GM12865 (cell line): Measurements from ENCODE around the gene SLC6A14.

Experiments
- DNase-seq: peaks from one replicate; pipeline ENCODE4 v3.0.0; 2010; ENCODE audit warnings: low read depth
- H3K4me3 ChIP-seq: 2 replicates; pipeline ENCODE4 v1.5.1; 2011; ENCODE audit warnings: mild to moderate bottlenecking, low read depth, low read length, control low read depth
- TF ChIP-seq, protein P1 (sequence below): IDR thresholded peaks from 2 replicates; pipeline ENCODE4 v1.5.1; 2011; ENCODE audit warnings: low read length, control low read depth, low read depth, inconsistent platforms; ENCODE audit not compliant: insufficient read depth; ENCODE audit errors: missing control alignments

Gene SLC6A14

GRCh38 chrX:116499780-116500179, 63.4 kb downstream of the SLC6A14 start:
- TF ChIP-seq, protein P1, sequence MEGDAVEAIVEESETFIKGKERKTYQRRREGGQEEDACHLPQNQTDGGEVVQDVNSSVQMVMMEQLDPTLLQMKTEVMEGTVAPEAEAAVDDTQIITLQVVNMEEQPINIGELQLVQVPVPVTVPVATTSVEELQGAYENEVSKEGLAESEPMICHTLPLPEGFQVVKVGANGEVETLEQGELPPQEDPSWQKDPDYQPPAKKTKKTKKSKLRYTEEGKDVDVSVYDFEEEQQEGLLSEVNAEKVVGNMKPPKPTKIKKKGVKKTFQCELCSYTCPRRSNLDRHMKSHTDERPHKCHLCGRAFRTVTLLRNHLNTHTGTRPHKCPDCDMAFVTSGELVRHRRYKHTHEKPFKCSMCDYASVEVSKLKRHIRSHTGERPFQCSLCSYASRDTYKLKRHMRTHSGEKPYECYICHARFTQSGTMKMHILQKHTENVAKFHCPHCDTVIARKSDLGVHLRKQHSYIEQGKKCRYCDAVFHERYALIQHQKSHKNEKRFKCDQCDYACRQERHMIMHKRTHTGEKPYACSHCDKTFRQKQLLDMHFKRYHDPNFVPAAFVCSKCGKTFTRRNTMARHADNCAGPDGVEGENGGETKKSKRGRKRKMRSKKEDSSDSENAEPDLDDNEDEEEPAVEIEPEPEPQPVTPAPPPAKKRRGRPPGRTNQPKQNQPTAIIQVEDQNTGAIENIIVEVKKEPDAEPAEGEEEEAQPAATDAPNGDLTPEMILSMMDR, result no peak
- no peak for DNase-seq
- no peak overlapping the region for H3K4me3 ChIP-seq
